Mesenchymal stem cell (in vitro differentiated cells and primary cell): ENCODE measurements around the gene PLA2G6.
A peak's percentile ranks its signal among the peaks of the same experiment; 100 is the strongest.

Experiments
- DNase-seq: peaks from one replicate; pipeline ENCODE4 v3.0.0-alpha.2; 2013
- H2AFZ ChIP-seq: one replicate; pipeline ENCODE4 v1.6.1; 2013; ENCODE audit warnings: low read depth, mild to moderate bottlenecking, control low read depth, inconsistent platforms, low read length, moderate library complexity
- H2AK5ac ChIP-seq: 2 replicates; pipeline ENCODE4 v1.6.1; 2013; ENCODE audit warnings: low read length, moderate library complexity, mild to moderate bottlenecking, inconsistent platforms; ENCODE audit not compliant: severe bottlenecking
- H2BK120ac ChIP-seq: one replicate; pipeline ENCODE4 v1.6.1; 2013; ENCODE audit warnings: low read depth, mild to moderate bottlenecking, inconsistent platforms, low read length, moderate library complexity
- H2BK12ac ChIP-seq, 2 experiments: one replicate each; pipeline ENCODE4 v1.6.1; 2013; ENCODE audit warnings: inconsistent platforms in 2 of 2, low read length in 2 of 2, mild to moderate bottlenecking in 2 of 2, moderate library complexity in 2 of 2, control low read depth in 1 of 2
- H2BK15ac ChIP-seq: one replicate; pipeline ENCODE4 v1.6.1; 2013; ENCODE audit warnings: mild to moderate bottlenecking, low read depth, inconsistent platforms; ENCODE audit not compliant: poor library complexity, severe bottlenecking
- H2BK5ac ChIP-seq: 2 replicates; pipeline ENCODE4 v1.6.1; 2013; ENCODE audit warnings: low read depth, mild to moderate bottlenecking, low read length, control low read depth, inconsistent platforms; ENCODE audit not compliant: poor library complexity, severe bottlenecking
- H3K14ac ChIP-seq, 2 experiments: one replicate each; pipeline ENCODE4 v1.6.1; 2013; ENCODE audit warnings: inconsistent platforms in 2 of 2, low read length in 2 of 2, control low read depth in 1 of 2, mild to moderate bottlenecking in 1 of 2, moderate library complexity in 1 of 2
- H3K18ac ChIP-seq, 2 experiments: one replicate each; pipeline ENCODE4 v1.6.1; 2013; ENCODE audit warnings: inconsistent platforms in 2 of 2, low read length in 2 of 2, control low read depth in 1 of 2, low read depth in 1 of 2, mild to moderate bottlenecking in 1 of 2
- H3K23ac ChIP-seq, 2 experiments: one replicate each; pipeline ENCODE4 v1.6.1; 2013; ENCODE audit warnings: inconsistent platforms in 2 of 2, low read length in 2 of 2, mild to moderate bottlenecking in 2 of 2, moderate library complexity in 2 of 2, control low read depth in 1 of 2
- H3K27ac ChIP-seq: 2 replicates; pipeline ENCODE4 v1.5.1; 2013; ENCODE audit warnings: mild to moderate bottlenecking, moderate library complexity, low read length, control low read depth, inconsistent platforms; ENCODE audit not compliant: poor library complexity, severe bottlenecking
- H3K27me3 ChIP-seq, 2 experiments: 2 replicates each; pipeline versions ENCODE4 v1.6.1 to v1.7.0; 2013; ENCODE audit warnings: low read length in 2 of 2, mild to moderate bottlenecking in 2 of 2, moderate library complexity in 2 of 2, control low read depth in 1 of 2, inconsistent platforms in 1 of 2; ENCODE audit not compliant: control insufficient read depth in 1 of 2, insufficient read depth in 1 of 2
- H3K36me3 ChIP-seq, 2 experiments: 2 replicates each; pipeline versions ENCODE4 v1.6.1 to v1.7.0; 2013; ENCODE audit warnings: low read length in 2 of 2, control low read depth in 1 of 2, inconsistent platforms in 1 of 2, low read depth in 1 of 2, mild to moderate bottlenecking in 1 of 2; ENCODE audit not compliant: insufficient read depth in 2 of 2, control insufficient read depth in 1 of 2
- H3K4ac ChIP-seq, 2 experiments: one replicate each; pipeline ENCODE4 v1.6.1; 2013; ENCODE audit warnings: inconsistent platforms in 2 of 2, low read length in 2 of 2, mild to moderate bottlenecking in 2 of 2, moderate library complexity in 2 of 2, control low read depth in 1 of 2, low read depth in 1 of 2
- H3K4me1 ChIP-seq: 2 replicates; pipeline ENCODE4 v1.6.1; 2013; ENCODE audit warnings: low read depth, low read length, control low read depth; ENCODE audit not compliant: control insufficient read depth, insufficient read depth
- H3K4me2 ChIP-seq: 2 replicates; pipeline ENCODE4 v1.6.1; 2013; ENCODE audit warnings: low read length, mild to moderate bottlenecking, inconsistent platforms; ENCODE audit not compliant: poor library complexity, severe bottlenecking
- H3K4me3 ChIP-seq, 2 experiments: 2 replicates each; pipeline versions ENCODE4 v1.5.1 to v1.7.0; 2013; ENCODE audit warnings: low read length in 2 of 2, mild to moderate bottlenecking in 2 of 2, control low read depth in 1 of 2, low read depth in 1 of 2; ENCODE audit not compliant: insufficient read depth in 1 of 2
- H3K79me1 ChIP-seq: replicated peaks from 2 replicates; pipeline ENCODE4 v1.6.1; 2013; ENCODE audit warnings: mild to moderate bottlenecking, control low read depth, low read length, inconsistent platforms; ENCODE audit not compliant: poor library complexity, severe bottlenecking
- H3K9ac ChIP-seq: 2 replicates; pipeline ENCODE4 v1.7.0; 2013; ENCODE audit warnings: mild to moderate bottlenecking, low read length, moderate library complexity
- H3K9me3 ChIP-seq: 2 replicates; pipeline ENCODE4 v1.7.0; 2013; ENCODE audit warnings: mild to moderate bottlenecking, low read length; ENCODE audit not compliant: control insufficient read depth
- H4K8ac ChIP-seq: one replicate; pipeline ENCODE4 v1.6.1; 2013; ENCODE audit warnings: inconsistent platforms, mild to moderate bottlenecking, low read length, moderate library complexity
- H4K91ac ChIP-seq: one replicate; pipeline ENCODE4 v1.6.1; 2013; ENCODE audit warnings: mild to moderate bottlenecking, low read length, inconsistent platforms
- WGBS: methylation state at CpG from one replicate; pipeline ENCODE4 v1.1.7; 2013; ENCODE audit warnings: mixed read lengths; 5-methylcytosine and 5-hydroxymethylcytosine counted together

The PLA2G6 gene

GRCh38 chr22:38220653-38221386 is 39.2 kb upstream of the PLA2G6 start:
- Histone ChIP-seq H2AFZ (no peak overlapping the region), H3K9me3 (no peaks in the 10 kb centered on the region), H4K8ac (no peak overlapping the region), H3K79me1 (peaks cover 13% of the 10 kb centered on the region), H3K4me2 (no peak overlapping the region), H2BK15ac (no peak overlapping the region), H2BK12ac (no peak overlapping the region), H2AK5ac (peak overlapping the region; percentile 86), H3K14ac (no peak overlapping the region), H3K36me3 (peaks cover 58 to 59% of the 10 kb centered on the region in 2 experiments), H4K91ac (peak overlapping the region; percentile 3), H3K27me3 (no peaks in the 10 kb centered on the region), H3K4ac (no peak overlapping the region), H3K27ac (no peak overlapping the region), H2BK5ac (no peak overlapping the region), H3K23ac (no peak overlapping the region), H2BK120ac (no peak overlapping the region), H3K4me1 (peaks cover 55% of the 10 kb centered on the region), H3K4me3 (no peak overlapping the region), H3K9ac (peak overlapping the region; percentile 78), H3K18ac (no peak overlapping the region)
- no peak for DNase-seq
- WGBS, result 95% methylated on average over 22 of the region's 22 CpGs

GRCh38 chr22:38220163-38220562 is 38.5 kb upstream of the PLA2G6 start:
- H4K91ac ChIP-seq, result no peak overlapping the region
- no peak overlapping the region for H2AFZ ChIP-seq
- no peak overlapping the region for H3K4ac ChIP-seq
- no peak overlapping the region for H2BK5ac ChIP-seq
- H3K79me1 ChIP-seq, result peaks cover 14% of the 10 kb centered on the region
- no peaks in the 10 kb centered on the region for H3K27me3 ChIP-seq
- peaks cover 58 to 59% of the 10 kb centered on the region in 2 experiments for H3K36me3 ChIP-seq
- no peak overlapping the region for H4K8ac ChIP-seq
- peak overlapping the region; percentile 78 for H3K9ac ChIP-seq
- H3K23ac ChIP-seq, result no peak overlapping the region
- H2AK5ac ChIP-seq, result peak overlapping the region; percentile 86
- H2BK15ac ChIP-seq, result peak overlapping the region; percentile 12
- no peak overlapping the region for H3K18ac ChIP-seq
- no peak overlapping the region for H3K4me2 ChIP-seq
- no peak overlapping the region for H3K14ac ChIP-seq
- no peak overlapping the region for H3K4me3 ChIP-seq
- no peak for DNase-seq
- H3K27ac ChIP-seq, result no peak overlapping the region
- H3K9me3 ChIP-seq, result no peaks in the 10 kb centered on the region
- H2BK120ac ChIP-seq, result no peak overlapping the region
- WGBS, result 93% methylated on average over 6 of the region's 8 CpGs
- H2BK12ac ChIP-seq, result no peak overlapping the region
- peaks cover 59% of the 10 kb centered on the region for H3K4me1 ChIP-seq

GRCh38 chr22:38219632-38220031 is 38.0 kb upstream of the PLA2G6 start:
- Histone ChIP-seq H3K23ac (no peak overlapping the region), H3K27ac (peak overlapping the region; percentile 13), H2BK120ac (no peak overlapping the region), H2AFZ (no peak overlapping the region), H3K4ac (no peak overlapping the region), H3K4me2 (no peak overlapping the region), H3K18ac (peak overlapping the region in 1 of 2 experiments; percentile 15), H3K79me1 (peaks cover 19% of the 10 kb centered on the region), H3K4me1 (peaks cover 61% of the 10 kb centered on the region), H3K27me3 (no peaks in the 10 kb centered on the region), H2AK5ac (peak overlapping the region; percentile 67), H3K14ac (no peak overlapping the region), H2BK5ac (no peak overlapping the region), H2BK15ac (peak overlapping the region; percentile 1), H3K4me3 (no peak overlapping the region), H4K91ac (no peak overlapping the region), H4K8ac (peak overlapping the region; percentile 4), H3K9ac (peak overlapping the region; percentile 78), H2BK12ac (peak overlapping the region in 1 of 2 experiments; percentile 4), H3K9me3 (no peaks in the 10 kb centered on the region), H3K36me3 (peaks cover 57 to 59% of the 10 kb centered on the region in 2 experiments)
- WGBS, result 89% methylated on average over 10 of the region's 10 CpGs
- no peak for DNase-seq

- peaks cover 59 to 61% of the 10 kb centered on the region in 2 experiments for H3K36me3 ChIP-seq
- H3K9ac ChIP-seq, result peak overlapping the region; percentile 78
- peak overlapping the region; percentile 79 to 92 for H3K18ac ChIP-seq
- peak overlapping the region in 1 of 2 experiments; percentile 37 for H3K23ac ChIP-seq
- no peak overlapping the region for H3K4me2 ChIP-seq
- peak overlapping the region; percentile 94 for H3K27ac ChIP-seq
- H3K4ac ChIP-seq, result peak overlapping the region; percentile 60 to 79
- peaks cover 24% of the 10 kb centered on the region for H3K79me1 ChIP-seq
- peak overlapping the region; percentile 92 for H4K8ac ChIP-seq
- peak overlapping the region; percentile 30 for H2BK15ac ChIP-seq
- peak overlapping the region; percentile 54 for H2BK120ac ChIP-seq
- peak overlapping the region; percentile 90 for H4K91ac ChIP-seq
- peak; percentile 96 for DNase-seq
- H3K14ac ChIP-seq, result peak overlapping the region in 1 of 2 experiments; percentile 82
- H2AK5ac ChIP-seq, result peak overlapping the region; percentile 98
- H2BK5ac ChIP-seq, result peak overlapping the region; percentile 96
- 35% methylated on average over 16 of the region's 25 CpGs for WGBS
- H2AFZ ChIP-seq, result no peak overlapping the region
- H3K4me3 ChIP-seq, result no peak overlapping the region
- peaks cover 64% of the 10 kb centered on the region for H3K4me1 ChIP-seq
- peak overlapping the region; percentile 23 to 93 for H2BK12ac ChIP-seq
- no peaks in the 10 kb centered on the region for H3K27me3 ChIP-seq
- no peaks in the 10 kb centered on the region for H3K9me3 ChIP-seq
Measured at GRCh38 chr22:38218661-38219622, 37.3 kb upstream of the PLA2G6 start.
